ENCODE data around the gene RANBP17.

RANBP17 gene

GRCh38 chr5:171120986-171121622 is 259.3 kb downstream of the RANBP17 start:
- Mint-ChIP-seq H3K36me3 (ENCODE audit: low read depth) (no peaks in the 10 kb centered on the region), H3K9me3 (peaks cover 16% of the 10 kb centered on the region), H3K4me3 (no peak overlapping the region), H3K27ac (no peak overlapping the region), H3K27me3 (peaks cover 9% of the 10 kb centered on the region), H3K4me1 (ENCODE audit: low read depth) (no peaks in the 10 kb centered on the region)
- no peak for DNase-seq

- no peak for DNase-seq
- Mint-ChIP-seq H3K27ac (no peak overlapping the region), H3K9me3 (peaks cover 16% of the 10 kb centered on the region), H3K36me3 (ENCODE audit: low read depth) (no peaks in the 10 kb centered on the region), H3K4me3 (no peak overlapping the region), H3K27me3 (peaks cover 9% of the 10 kb centered on the region), H3K4me1 (ENCODE audit: low read depth) (no peaks in the 10 kb centered on the region)
Observed at GRCh38 chr5:171121638-171122037, 259.8 kb downstream of the RANBP17 start.

- no peaks in the 10 kb centered on the region for H3K36me3 Mint-ChIP-seq (ENCODE audit: low read depth)
- H3K4me1 Mint-ChIP-seq (ENCODE audit: low read depth), result no peaks in the 10 kb centered on the region
- H3K4me3 Mint-ChIP-seq, result no peak overlapping the region
- no peak for DNase-seq
- H3K27ac Mint-ChIP-seq, result no peak overlapping the region
- H3K9me3 Mint-ChIP-seq, result peaks cover 16% of the 10 kb centered on the region
- peaks cover 9% of the 10 kb centered on the region for H3K27me3 Mint-ChIP-seq
Observed at GRCh38 chr5:171122372-171122771, 260.6 kb downstream of the RANBP17 start.

- Mint-ChIP-seq H3K9me3 (peaks cover 9% of the 10 kb centered on the region), H3K4me3 (no peak overlapping the region), H3K27ac (no peak overlapping the region), H3K36me3 (ENCODE audit: low read depth) (no peaks in the 10 kb centered on the region), H3K27me3 (peaks cover 9% of the 10 kb centered on the region), H3K4me1 (ENCODE audit: low read depth) (no peaks in the 10 kb centered on the region)
- DNase-seq, result no peak
Observed at GRCh38 chr5:171123417-171123816, 261.6 kb downstream of the RANBP17 start.

GRCh38 chr5:171127314-171127713 is 265.5 kb downstream of the RANBP17 start:
- no peak overlapping the region for H3K27ac Mint-ChIP-seq
- no peaks in the 10 kb centered on the region for H3K9me3 Mint-ChIP-seq
- no peaks in the 10 kb centered on the region for H3K4me1 Mint-ChIP-seq (ENCODE audit: low read depth)
- no peaks in the 10 kb centered on the region for H3K36me3 Mint-ChIP-seq (ENCODE audit: low read depth)
- no peak for DNase-seq
- H3K27me3 Mint-ChIP-seq, result peaks cover 9% of the 10 kb centered on the region
- H3K4me3 Mint-ChIP-seq, result no peak overlapping the region

GRCh38 chr5:171128136-171128535 is 266.3 kb downstream of the RANBP17 start:
- Mint-ChIP-seq H3K4me1 (ENCODE audit: low read depth) (no peaks in the 10 kb centered on the region), H3K27me3 (peaks cover 7% of the 10 kb centered on the region), H3K36me3 (ENCODE audit: low read depth) (no peaks in the 10 kb centered on the region), H3K4me3 (no peak overlapping the region), H3K9me3 (no peaks in the 10 kb centered on the region), H3K27ac (no peak overlapping the region)
- no peak for DNase-seq

GRCh38 chr5:171129308-171129707 is 267.5 kb downstream of the RANBP17 start:
- Mint-ChIP-seq H3K27me3 (no peaks in the 10 kb centered on the region), H3K27ac (no peak overlapping the region), H3K4me1 (ENCODE audit: low read depth) (no peaks in the 10 kb centered on the region), H3K9me3 (no peaks in the 10 kb centered on the region), H3K4me3 (no peak overlapping the region), H3K36me3 (ENCODE audit: low read depth) (no peaks in the 10 kb centered on the region)
- no peak for DNase-seq

- no peak for DNase-seq
- H3K9me3 Mint-ChIP-seq, result no peaks in the 10 kb centered on the region
- H3K4me3 Mint-ChIP-seq, result no peak overlapping the region
- H3K4me1 Mint-ChIP-seq (ENCODE audit: low read depth), result no peaks in the 10 kb centered on the region
- H3K27me3 Mint-ChIP-seq, result no peaks in the 10 kb centered on the region
- H3K27ac Mint-ChIP-seq, result no peak overlapping the region
- H3K36me3 Mint-ChIP-seq (ENCODE audit: low read depth), result no peaks in the 10 kb centered on the region
Observed at GRCh38 chr5:171131497-171131896, 269.7 kb downstream of the RANBP17 start.

GRCh38 chr5:171137768-171138525 is 276.1 kb downstream of the RANBP17 start:
- Mint-ChIP-seq H3K9me3 (no peaks in the 10 kb centered on the region), H3K27me3 (no peaks in the 10 kb centered on the region), H3K27ac (no peak overlapping the region), H3K4me3 (no peak overlapping the region), H3K4me1 (ENCODE audit: low read depth) (no peaks in the 10 kb centered on the region), H3K36me3 (ENCODE audit: low read depth) (no peaks in the 10 kb centered on the region)
- DNase-seq, result no peak

GRCh38 chr5:171139227-171139626 is 277.4 kb downstream of the RANBP17 start:
- Mint-ChIP-seq H3K4me1 (ENCODE audit: low read depth) (no peaks in the 10 kb centered on the region), H3K36me3 (ENCODE audit: low read depth) (no peaks in the 10 kb centered on the region), H3K4me3 (no peak overlapping the region), H3K27ac (no peak overlapping the region), H3K9me3 (no peaks in the 10 kb centered on the region), H3K27me3 (no peaks in the 10 kb centered on the region)
- no peak for DNase-seq

- H3K27ac Mint-ChIP-seq, result no peak overlapping the region
- no peak for DNase-seq
- no peaks in the 10 kb centered on the region for H3K9me3 Mint-ChIP-seq
- no peak overlapping the region for H3K4me3 Mint-ChIP-seq
- H3K4me1 Mint-ChIP-seq (ENCODE audit: low read depth), result no peaks in the 10 kb centered on the region
- H3K36me3 Mint-ChIP-seq (ENCODE audit: low read depth), result no peaks in the 10 kb centered on the region
- no peaks in the 10 kb centered on the region for H3K27me3 Mint-ChIP-seq
Observed at GRCh38 chr5:171142617-171143016, 280.8 kb downstream of the RANBP17 start.

GRCh38 chr5:171143171-171143570 is 281.4 kb downstream of the RANBP17 start:
- no peaks in the 10 kb centered on the region for H3K27me3 Mint-ChIP-seq
- DNase-seq, result no peak
- H3K4me1 Mint-ChIP-seq (ENCODE audit: low read depth), result no peaks in the 10 kb centered on the region

GRCh38 chr5:171143926-171144325 is 282.1 kb downstream of the RANBP17 start:
- no peaks in the 10 kb centered on the region for H3K4me1 Mint-ChIP-seq (ENCODE audit: low read depth)
- H3K27ac Mint-ChIP-seq, result no peak overlapping the region
- H3K4me3 Mint-ChIP-seq, result no peak overlapping the region
- no peaks in the 10 kb centered on the region for H3K9me3 Mint-ChIP-seq
- H3K36me3 Mint-ChIP-seq (ENCODE audit: low read depth), result no peaks in the 10 kb centered on the region
- no peak for DNase-seq
- no peaks in the 10 kb centered on the region for H3K27me3 Mint-ChIP-seq

More at GRCh38 chr5:171143171-171143570, 281.4 kb downstream of the RANBP17 start:
- Mint-ChIP-seq H3K27ac (no peak overlapping the region), H3K4me3 (no peak overlapping the region), H3K9me3 (no peaks in the 10 kb centered on the region), H3K36me3 (ENCODE audit: low read depth) (no peaks in the 10 kb centered on the region)

- H3K27me3 Mint-ChIP-seq, result peaks cover 3% of the 10 kb centered on the region
- H3K4me1 Mint-ChIP-seq (ENCODE audit: low read depth), result no peaks in the 10 kb centered on the region
- DNase-seq, result no peak
- H3K4me3 Mint-ChIP-seq, result no peak overlapping the region
- H3K9me3 Mint-ChIP-seq, result no peaks in the 10 kb centered on the region
- no peak overlapping the region for H3K27ac Mint-ChIP-seq
- H3K36me3 Mint-ChIP-seq (ENCODE audit: low read depth), result no peaks in the 10 kb centered on the region
Observed at GRCh38 chr5:171149333-171149732, 287.5 kb downstream of the RANBP17 start.

- no peaks in the 10 kb centered on the region for H3K36me3 Mint-ChIP-seq (ENCODE audit: low read depth)
- H3K4me1 Mint-ChIP-seq (ENCODE audit: low read depth), result no peaks in the 10 kb centered on the region
- no peak for DNase-seq
- H3K27me3 Mint-ChIP-seq, result peaks cover 3% of the 10 kb centered on the region
- no peaks in the 10 kb centered on the region for H3K9me3 Mint-ChIP-seq
- no peak overlapping the region for H3K27ac Mint-ChIP-seq
- H3K4me3 Mint-ChIP-seq, result no peak overlapping the region
Observed at GRCh38 chr5:171149772-171150171, 288.0 kb downstream of the RANBP17 start.

All from activated T-cell treated with anti-CD3 and anti-CD28 coated beads, Interleukin-2, amount 50 U/mL, for 24 hours (primary cell).